HG02938 (cell line): ENCODE results near the gene TRIM52.

Experiments used
- ATAC-seq: cut with Tn5 transposase; IDR thresholded peaks from one replicate; pipeline ENCODE4 v1.9.1; 2021; ENCODE audit warnings: mild to moderate bottlenecking, moderate library complexity; ENCODE audit not compliant: unreplicated experiment

TRIM52 gene

GRCh38 chr5:181234455-181235306, 26.3 kb downstream of the TRIM52 start:
- no peak for ATAC-seq

GRCh38 chr5:181233801-181234454, 27.0 kb downstream of the TRIM52 start:
- no peak for ATAC-seq

GRCh38 chr5:181233088-181233800, 27.7 kb downstream of the TRIM52 start:
- no peak for ATAC-seq

- no peak for ATAC-seq
Observed at GRCh38 chr5:181232593-181232992, 28.4 kb downstream of the TRIM52 start.

- no peak for ATAC-seq
Observed at GRCh38 chr5:181231432-181231831, 29.5 kb downstream of the TRIM52 start.

GRCh38 chr5:181230551-181230950, 30.4 kb downstream of the TRIM52 start:
- no peak for ATAC-seq

- ATAC-seq, result no peak
Observed at GRCh38 chr5:181229996-181230395, 30.9 kb downstream of the TRIM52 start.

GRCh38 chr5:181224390-181225229, 36.3 kb downstream of the TRIM52 start:
- ATAC-seq, result no peak

- no peak for ATAC-seq
Observed at GRCh38 chr5:181223729-181224389, 37.1 kb downstream of the TRIM52 start.

- ATAC-seq, result peak; percentile 57
Observed at GRCh38 chr5:181223058-181223728, 37.8 kb downstream of the TRIM52 start, which contains the start of gene TRIM41. TRIM41 (plus strand) TSS chr5:181223281; CDS start chr5:181224000, 719 bp downstream.

GRCh38 chr5:181222630-181223057, 38.3 kb downstream of the TRIM52 start:
- no peak for ATAC-seq

GRCh38 chr5:181221792-181222629, 38.9 kb downstream of the TRIM52 start:
- ATAC-seq, result peak; percentile 24

GRCh38 chr5:181221105-181221791, 39.7 kb downstream of the TRIM52 start:
- no peak for ATAC-seq

GRCh38 chr5:181220178-181220515, 40.8 kb downstream of the TRIM52 start:
- no peak for ATAC-seq

GRCh38 chr5:181219262-181220177, 41.4 kb downstream of the TRIM52 start:
- ATAC-seq, result no peak

GRCh38 chr5:181218795-181219124, 42.2 kb downstream of the TRIM52 start:
- ATAC-seq, result no peak

GRCh38 chr5:181217803-181218062, 43.2 kb downstream of the TRIM52 start:
- ATAC-seq, result no peak
